ENCODE data around the gene RNF41.
A peak's percentile ranks its signal among the peaks of the same experiment; 100 is the strongest.

RNF41 gene

GRCh38 chr12:56256326-56256960 is 34.7 kb upstream of the RNF41 start:
- TF ChIP-seq CTCF (IDR thresholded peaks at IDR 0.05; ENCODE audit: control insufficient read depth, insufficient read depth, low read depth, low read length, missing control alignments) = peak; percentile 9
- DNase-seq (ENCODE audit: low read depth) = no peak
- peak overlapping the region; percentile 77 for H3K4me3 ChIP-seq (ENCODE audit: control insufficient read depth, low read depth, low read length)

GRCh38 chr12:56255671-56256070 is 33.9 kb upstream of the RNF41 start:
- no peak for DNase-seq (ENCODE audit: low read depth)
- H3K4me3 ChIP-seq (ENCODE audit: control insufficient read depth, low read depth, low read length) = no peak overlapping the region
- no peak for TF ChIP-seq CTCF (IDR thresholded peaks at IDR 0.05; ENCODE audit: control insufficient read depth, insufficient read depth, low read depth, low read length, missing control alignments)

GRCh38 chr12:56253091-56253490 is 31.4 kb upstream of the RNF41 start:
- DNase-seq (ENCODE audit: low read depth) = no peak
- no peak for TF ChIP-seq CTCF (IDR thresholded peaks at IDR 0.05; ENCODE audit: control insufficient read depth, insufficient read depth, low read depth, low read length, missing control alignments)
- no peak overlapping the region for H3K4me3 ChIP-seq (ENCODE audit: control insufficient read depth, low read depth, low read length)

GRCh38 chr12:56252649-56253048 is 30.9 kb upstream of the RNF41 start:
- no peak for DNase-seq (ENCODE audit: low read depth)
- TF ChIP-seq CTCF (IDR thresholded peaks at IDR 0.05; ENCODE audit: control insufficient read depth, insufficient read depth, low read depth, low read length, missing control alignments) = no peak
- H3K4me3 ChIP-seq (ENCODE audit: control insufficient read depth, low read depth, low read length) = no peak overlapping the region

GRCh38 chr12:56248711-56249110 is 27.0 kb upstream of the RNF41 start:
- no peak overlapping the region for H3K4me3 ChIP-seq (ENCODE audit: control insufficient read depth, low read depth, low read length)
- no peak for DNase-seq (ENCODE audit: low read depth)
- TF ChIP-seq CTCF (IDR thresholded peaks at IDR 0.05; ENCODE audit: control insufficient read depth, insufficient read depth, low read depth, low read length, missing control alignments) = no peak

GRCh38 chr12:56247923-56248322 is 26.2 kb upstream of the RNF41 start:
- no peak for DNase-seq (ENCODE audit: low read depth)
- no peak for TF ChIP-seq CTCF (IDR thresholded peaks at IDR 0.05; ENCODE audit: control insufficient read depth, insufficient read depth, low read depth, low read length, missing control alignments)
- H3K4me3 ChIP-seq (ENCODE audit: control insufficient read depth, low read depth, low read length) = no peak overlapping the region

- DNase-seq (ENCODE audit: low read depth) = no peak
- no peak overlapping the region for H3K4me3 ChIP-seq (ENCODE audit: control insufficient read depth, low read depth, low read length)
Measured at GRCh38 chr12:56244494-56244893, 22.8 kb upstream of the RNF41 start.

More at GRCh38 chr12:56244494-56244893, 22.8 kb upstream of the RNF41 start:
- no peak for TF ChIP-seq CTCF (IDR thresholded peaks at IDR 0.05; ENCODE audit: control insufficient read depth, insufficient read depth, low read depth, low read length, missing control alignments)
